ENCODE results near the gene SLC22A23. TPM values are rescaled to one million over a fixed set of nuclear protein-coding genes. Genes with fewer than 3 reads are reported as not detected.

SLC22A23 gene
- total RNA-seq, 4 donors from 2014 or later: 7.1 to 9.6 (median 8.2) TPM

DNA sequence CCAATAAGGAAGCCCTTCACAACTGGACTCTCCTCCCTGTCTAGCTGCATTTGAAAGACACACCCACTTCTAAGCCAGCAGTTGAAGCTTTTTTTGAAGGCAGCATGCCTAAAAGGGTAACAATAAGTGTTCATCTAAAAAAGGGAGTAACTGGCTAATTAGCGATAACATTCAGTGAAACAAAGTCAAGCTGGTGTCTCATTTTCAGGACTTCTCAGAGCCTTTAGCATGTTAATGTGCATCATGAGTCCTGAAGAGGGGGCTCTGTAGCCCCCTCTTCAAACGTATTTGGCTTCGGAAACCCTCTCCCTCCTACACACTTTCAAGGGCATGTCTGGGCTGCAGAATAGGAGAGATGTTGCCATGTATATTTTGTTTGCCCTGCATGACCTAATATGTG lies 28.1 kb downstream of the SLC22A23 start:
- TF ChIP-seq POLR2A (IDR thresholded peaks at IDR 0.05): no peak
- Histone ChIP-seq H3K27me3 (no peaks in the 10 kb centered on the region), H3K4me3 (no peak overlapping the region), H3K27ac (no peak overlapping the region), H3K9me3 (no peaks in the 10 kb centered on the region), H3K36me3 (no peaks in the 10 kb centered on the region), H3K4me1 (peaks cover 0 to 12% (median 0%) of the 10 kb centered on the region in 4 donors)
- 70 to 73% methylated on average over 3 of the region's 3 CpGs for WGBS, 2 donors
- DNase-seq (ENCODE audit: low spot score in 2 of 2): no peak

DNA sequence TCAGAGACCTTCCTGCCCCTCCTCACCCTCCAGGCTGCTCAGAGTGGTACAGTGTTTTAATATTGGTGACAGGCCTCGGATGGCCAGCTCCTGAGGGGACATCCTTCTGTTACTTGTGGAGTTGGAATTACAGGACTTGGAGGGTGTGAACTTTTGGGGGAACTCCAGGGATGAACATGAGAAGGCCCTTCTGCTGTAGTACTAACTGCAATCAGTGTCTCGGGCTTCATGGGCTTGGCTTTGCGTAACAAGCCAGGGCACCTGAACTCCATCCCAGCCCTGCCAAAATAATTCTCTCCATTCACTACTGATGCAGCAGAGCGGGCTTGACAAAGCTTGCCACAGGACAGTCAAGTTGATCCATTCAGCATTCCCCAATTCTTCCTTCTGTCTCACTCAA lies 28.6 kb downstream of the SLC22A23 start:
- no peak overlapping the region for H3K27ac ChIP-seq
- no peak for TF ChIP-seq EP300 (IDR thresholded peaks at IDR 0.05)
- no peak for TF ChIP-seq POLR2A (IDR thresholded peaks at IDR 0.05)
- H3K9me3 ChIP-seq: no peaks in the 10 kb centered on the region
- H3K27me3 ChIP-seq: no peaks in the 10 kb centered on the region
- WGBS, 2 donors: 83 to 89% methylated on average over 4 of the region's 4 CpGs
- no peak overlapping the region for H3K4me3 ChIP-seq
- no peaks in the 10 kb centered on the region for H3K36me3 ChIP-seq
- DNase-seq (ENCODE audit: low spot score in 2 of 2): no peak
- peaks cover 0 to 12% (median 0%) of the 10 kb centered on the region in 4 donors for H3K4me1 ChIP-seq

GRCh38 chr6:3427687-3428085 lies 29.2 kb downstream of the SLC22A23 start:
- 44 to 48% methylated on average over 10 of the region's 10 CpGs for WGBS, 2 donors
- H3K4me1 ChIP-seq: peaks cover 0 to 13% (median 0%) of the 10 kb centered on the region in 4 donors
- TF ChIP-seq, protein P1, sequence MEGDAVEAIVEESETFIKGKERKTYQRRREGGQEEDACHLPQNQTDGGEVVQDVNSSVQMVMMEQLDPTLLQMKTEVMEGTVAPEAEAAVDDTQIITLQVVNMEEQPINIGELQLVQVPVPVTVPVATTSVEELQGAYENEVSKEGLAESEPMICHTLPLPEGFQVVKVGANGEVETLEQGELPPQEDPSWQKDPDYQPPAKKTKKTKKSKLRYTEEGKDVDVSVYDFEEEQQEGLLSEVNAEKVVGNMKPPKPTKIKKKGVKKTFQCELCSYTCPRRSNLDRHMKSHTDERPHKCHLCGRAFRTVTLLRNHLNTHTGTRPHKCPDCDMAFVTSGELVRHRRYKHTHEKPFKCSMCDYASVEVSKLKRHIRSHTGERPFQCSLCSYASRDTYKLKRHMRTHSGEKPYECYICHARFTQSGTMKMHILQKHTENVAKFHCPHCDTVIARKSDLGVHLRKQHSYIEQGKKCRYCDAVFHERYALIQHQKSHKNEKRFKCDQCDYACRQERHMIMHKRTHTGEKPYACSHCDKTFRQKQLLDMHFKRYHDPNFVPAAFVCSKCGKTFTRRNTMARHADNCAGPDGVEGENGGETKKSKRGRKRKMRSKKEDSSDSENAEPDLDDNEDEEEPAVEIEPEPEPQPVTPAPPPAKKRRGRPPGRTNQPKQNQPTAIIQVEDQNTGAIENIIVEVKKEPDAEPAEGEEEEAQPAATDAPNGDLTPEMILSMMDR (IDR thresholded peaks at IDR 0.05): no peak
- TF ChIP-seq POLR2A (IDR thresholded peaks at IDR 0.05) (no peak), EP300 (IDR thresholded peaks at IDR 0.05) (no peak)
- H3K9me3 ChIP-seq: no peaks in the 10 kb centered on the region
- H3K27ac ChIP-seq: no peak overlapping the region
- no peak overlapping the region for H3K4me3 ChIP-seq
- H3K27me3 ChIP-seq: no peaks in the 10 kb centered on the region
- H3K36me3 ChIP-seq: no peaks in the 10 kb centered on the region
- DNase-seq (ENCODE audit: low spot score in 2 of 2): peak in 1 of 2 donors; percentile 41

DNA sequence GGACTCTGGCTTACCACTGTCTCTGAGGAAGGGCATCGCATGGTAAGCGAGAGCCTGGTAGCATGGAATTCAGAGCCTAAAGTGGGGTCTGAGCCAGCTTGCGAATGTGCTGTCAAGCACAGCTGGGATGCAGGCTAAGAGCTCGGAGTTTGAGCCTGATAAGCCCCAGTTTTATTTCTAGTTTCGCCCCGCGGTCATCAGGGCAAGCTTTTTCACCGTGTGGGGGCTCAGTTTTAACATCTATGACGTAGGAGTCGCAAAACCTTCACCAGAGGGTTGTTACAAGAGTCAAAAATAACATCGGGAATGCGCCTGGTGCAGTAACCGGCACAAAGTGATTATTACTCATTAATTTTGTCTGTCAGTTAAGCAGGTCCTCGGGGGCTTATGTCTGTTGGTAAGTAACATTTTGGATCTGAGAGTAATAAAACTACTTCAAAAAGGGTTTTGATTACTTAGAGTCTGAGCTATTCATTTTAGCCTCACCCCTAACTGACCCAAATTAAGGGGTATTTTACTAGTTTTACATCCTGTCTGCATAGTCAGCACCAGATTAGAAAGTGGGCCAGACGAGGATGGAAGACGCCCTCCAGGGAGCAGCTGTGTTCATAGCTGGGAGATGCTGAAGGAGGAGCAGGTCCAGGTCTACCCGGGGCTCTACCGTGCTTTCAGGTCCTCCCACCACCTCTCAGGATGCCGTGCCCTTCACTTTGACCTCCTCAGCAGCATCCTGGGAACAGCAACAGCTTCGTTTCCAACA lies 29.7 kb downstream of the SLC22A23 start:
- Histone ChIP-seq H3K4me1 (peaks cover 0 to 18% (median 0%) of the 10 kb centered on the region in 4 donors), H3K36me3 (no peaks in the 10 kb centered on the region), H3K27me3 (no peaks in the 10 kb centered on the region), H3K9me3 (no peaks in the 10 kb centered on the region), H3K27ac (no peak overlapping the region), H3K4me3 (no peak overlapping the region)
- 66 to 70% methylated on average over 20 of the region's 20 CpGs for WGBS, 2 donors
- TF ChIP-seq POLR2A (IDR thresholded peaks at IDR 0.05) (no peak), EP300 (IDR thresholded peaks at IDR 0.05) (no peak)
- TF ChIP-seq, protein P1 (IDR thresholded peaks at IDR 0.05): no peak
- DNase-seq (ENCODE audit: low spot score in 2 of 2): no peak

DNA sequence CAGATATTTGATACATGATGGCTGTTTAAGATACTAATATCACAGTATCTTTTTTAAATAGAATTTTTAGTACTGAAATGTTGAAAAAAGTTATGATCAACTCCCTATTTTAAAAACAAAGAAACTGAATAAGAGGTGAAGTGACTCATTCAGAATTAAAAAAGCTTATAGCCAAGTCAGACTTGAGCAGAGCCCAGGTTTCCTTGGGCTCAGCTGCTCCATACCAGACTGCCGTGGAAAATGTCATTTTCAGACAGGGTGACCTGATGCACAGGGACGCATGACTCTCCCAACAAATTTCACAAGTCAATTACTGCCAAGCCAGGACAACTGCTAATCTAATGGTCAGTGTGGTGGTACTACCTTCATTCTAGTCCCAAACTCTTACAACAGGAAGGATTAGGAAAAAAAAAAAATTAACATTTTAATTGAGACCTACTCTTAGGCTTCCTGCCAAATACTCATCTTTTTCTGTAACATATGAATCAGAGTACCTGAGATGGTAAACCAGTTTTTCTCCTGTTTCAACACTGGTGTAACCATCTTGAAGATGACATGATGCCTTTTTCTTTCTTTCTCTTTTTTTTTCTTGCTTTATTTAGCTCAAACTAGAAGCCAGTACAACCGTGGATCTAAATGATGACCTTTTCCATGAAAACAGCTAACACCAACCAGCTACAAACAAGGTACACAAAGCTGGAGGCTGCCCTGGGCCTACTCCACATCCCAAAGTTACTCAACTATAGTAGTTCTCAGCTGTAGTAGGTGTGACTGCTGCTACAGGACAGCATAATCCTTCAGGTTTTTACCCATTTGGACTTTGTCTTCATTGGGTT lies 30.5 kb downstream of the SLC22A23 start:
- 72 to 76% methylated on average over 3 of the region's 3 CpGs for WGBS, 2 donors
- TF ChIP-seq POLR2A (IDR thresholded peaks at IDR 0.05) (no peak), EP300 (IDR thresholded peaks at IDR 0.05) (no peak)
- TF ChIP-seq, protein P1 (IDR thresholded peaks at IDR 0.05): no peak
- no peaks in the 10 kb centered on the region for H3K27me3 ChIP-seq
- H3K9me3 ChIP-seq: no peaks in the 10 kb centered on the region
- no peaks in the 10 kb centered on the region for H3K36me3 ChIP-seq
- no peak overlapping the region for H3K4me3 ChIP-seq
- DNase-seq (ENCODE audit: low spot score in 2 of 2): no peak
- H3K27ac ChIP-seq: no peak overlapping the region
- peaks cover 0 to 20% (median 0%) of the 10 kb centered on the region in 4 donors for H3K4me1 ChIP-seq

GRCh38 chr6:3425574-3425973 lies 31.3 kb downstream of the SLC22A23 start:
- Histone ChIP-seq H3K27ac (no peak overlapping the region), H3K27me3 (no peaks in the 10 kb centered on the region), H3K36me3 (no peaks in the 10 kb centered on the region), H3K4me3 (no peak overlapping the region), H3K4me1 (peaks cover 0 to 20% (median 0%) of the 10 kb centered on the region in 4 donors), H3K9me3 (no peaks in the 10 kb centered on the region)
- TF ChIP-seq, protein P1 (IDR thresholded peaks at IDR 0.05): no peak
- TF ChIP-seq EP300 (IDR thresholded peaks at IDR 0.05): no peak
- no peak for TF ChIP-seq POLR2A (IDR thresholded peaks at IDR 0.05)
- 74 to 92% methylated on average over 2 of the region's 2 CpGs for WGBS, 2 donors
- no peak for DNase-seq (ENCODE audit: low spot score in 2 of 2)
